Activated CD8-positive, alpha-beta T cell treated with anti-CD3 and anti-CD28 coated beads, Interleukin-2, amount 10 ng/mL, durations not matched to agents 7 days and 5 days (primary cell): ENCODE results near the gene AKAP13. TPM values are rescaled to one million over a fixed set of nuclear protein-coding genes. Genes with fewer than 3 reads are reported as not detected.

Source experiments
- ATAC-seq: fragments of 150-1000 bp; cut with Tn5 transposase; one replicate; pipeline ENCODE4 v1.10.0; 2021; ENCODE audit warnings: moderate library complexity
- CTCF ChIA-PET: fragments of 350-600 bp; sonication (Branson Sonifier 250); formaldehyde crosslinking; loops from one replicate; lab custom pipeline; 2021; ENCODE audit warnings: antibody characterized with exemption; lab: Charles Lee
- POLR2A ChIA-PET: fragments of 350-600 bp; sonication (Branson Sonifier 250); formaldehyde crosslinking; loops from one replicate; lab custom pipeline; 2021; ENCODE audit warnings: antibody characterized with exemption; lab: Charles Lee
- DNase-seq: peaks from one replicate; pipeline ENCODE4 v3.0.0-alpha.2; 2020
- H3K27ac Mint-ChIP-seq: one replicate; pipeline ENCODE4 v1.8.0; 2021; ENCODE audit warnings: mild to moderate bottlenecking, mixed read lengths
- H3K27me3 Mint-ChIP-seq: one replicate; pipeline ENCODE4 v1.8.0; 2021; ENCODE audit warnings: low read depth, mixed read lengths
- H3K36me3 Mint-ChIP-seq: one replicate; pipeline ENCODE4 v1.8.0; 2021; ENCODE audit warnings: low read depth, mixed read lengths
- H3K4me1 Mint-ChIP-seq: one replicate; pipeline ENCODE4 v1.8.0; 2021; ENCODE audit warnings: low read depth, mixed read lengths
- H3K4me3 Mint-ChIP-seq: one replicate; pipeline ENCODE4 v1.8.0; 2021; ENCODE audit warnings: mild to moderate bottlenecking, mixed read lengths
- H3K9me3 Mint-ChIP-seq: one replicate; pipeline ENCODE4 v1.8.0; 2022; ENCODE audit warnings: mixed read lengths; ENCODE audit not compliant: insufficient read depth
- total RNA-seq, 2 experiments: library from RNA; stranded (reverse); gene quantifications; one replicate each; pipeline ENCODE4 v1.2.3, GENCODE V29; 2021

The AKAP13 gene
- total RNA-seq, 2 experiments from 2014 or later, result 112 to 117 TPM

- Mint-ChIP-seq H3K27me3 (no peaks in the 10 kb centered on the region), H3K36me3 (no peaks in the 10 kb centered on the region), H3K4me1 (peaks cover 10% of the 10 kb centered on the region), H3K4me3 (no peak overlapping the region), H3K27ac (no peak overlapping the region), H3K9me3 (no peaks in the 10 kb centered on the region)
- ATAC-seq, result no peak
- ChIA-PET POLR2A (no interaction called here), CTCF (interaction anchor here (1.5 to 1.7 kb wide), 2 partner anchors 8 to 12 kb away, joined by 3 to 4 read pairs; no protein-coding TSS in a partner anchor)
- no peak for DNase-seq
Measured at GRCh38 chr15:85501574-85501973, 121.2 kb downstream of the AKAP13 start.

GRCh38 chr15:85503151-85503799, 122.9 kb downstream of the AKAP13 start:
- Mint-ChIP-seq H3K36me3 (no peaks in the 10 kb centered on the region), H3K4me1 (peaks cover 10% of the 10 kb centered on the region), H3K4me3 (no peak overlapping the region), H3K27me3 (no peaks in the 10 kb centered on the region), H3K9me3 (no peaks in the 10 kb centered on the region), H3K27ac (no peak overlapping the region)
- ChIA-PET POLR2A (no interaction called here), CTCF (interaction anchor here (1.0 to 3.4 kb wide), 7 partner anchors 9 to 172 kb away, joined by 3 to 32 read pairs (median 3); no protein-coding TSS in a partner anchor)
- DNase-seq (no peak), ATAC-seq (no peak)

GRCh38 chr15:85504749-85505676, 124.6 kb downstream of the AKAP13 start:
- peak; percentile 66 for DNase-seq
- no peak for ATAC-seq
- Mint-ChIP-seq H3K4me3 (no peak overlapping the region), H3K4me1 (peaks cover 10% of the 10 kb centered on the region), H3K27ac (peak overlapping the region; percentile 28), H3K9me3 (no peaks in the 10 kb centered on the region), H3K36me3 (no peaks in the 10 kb centered on the region), H3K27me3 (no peaks in the 10 kb centered on the region)
- ChIA-PET POLR2A (interaction anchor here (0.6 kb wide), 1 partner anchor 660 kb away, joined by 5 read pairs; no protein-coding TSS in a partner anchor), CTCF (interaction anchor here (0.6 to 3.4 kb wide), 28 partner anchors 11 to 215 kb away, joined by 3 to 32 read pairs (median 5); no protein-coding TSS in a partner anchor)

- ChIA-PET POLR2A (no interaction called here), CTCF (interaction anchor here (0.7 to 3.4 kb wide), 4 partner anchors 21 to 93 kb away, joined by 3 to 17 read pairs (median 4); no protein-coding TSS in a partner anchor)
- no peaks in the 10 kb centered on the region for H3K36me3 Mint-ChIP-seq
- H3K27ac Mint-ChIP-seq, result no peak overlapping the region
- DNase-seq (no peak), ATAC-seq (no peak)
- H3K27me3 Mint-ChIP-seq, result no peaks in the 10 kb centered on the region
- no peaks in the 10 kb centered on the region for H3K9me3 Mint-ChIP-seq
- H3K4me1 Mint-ChIP-seq, result peaks cover 6% of the 10 kb centered on the region
- no peak overlapping the region for H3K4me3 Mint-ChIP-seq
Measured at GRCh38 chr15:85507114-85507513, 126.7 kb downstream of the AKAP13 start.

GRCh38 chr15:85509973-85510372, 129.6 kb downstream of the AKAP13 start:
- POLR2A ChIA-PET, result no interaction called here
- CTCF ChIA-PET, result interaction anchor here (1.0 to 2.0 kb wide), 4 partner anchors 9 to 106 kb away, joined by 4 to 6 read pairs (median 4); no protein-coding TSS in a partner anchor
- Mint-ChIP-seq H3K27ac (no peak overlapping the region), H3K27me3 (no peaks in the 10 kb centered on the region), H3K4me1 (peaks cover 6% of the 10 kb centered on the region), H3K4me3 (no peak overlapping the region), H3K36me3 (no peaks in the 10 kb centered on the region), H3K9me3 (no peaks in the 10 kb centered on the region)
- ATAC-seq (no peak), DNase-seq (no peak)

GRCh38 chr15:85514413-85514812, 134.0 kb downstream of the AKAP13 start:
- Mint-ChIP-seq H3K9me3 (no peaks in the 10 kb centered on the region), H3K36me3 (peaks cover 2% of the 10 kb centered on the region), H3K4me1 (peaks cover 7% of the 10 kb centered on the region), H3K27ac (no peak overlapping the region), H3K27me3 (no peaks in the 10 kb centered on the region), H3K4me3 (no peak overlapping the region)
- DNase-seq (no peak), ATAC-seq (no peak)
- ChIA-PET CTCF (interaction anchor here (1.1 kb wide), 1 partner anchor 24 kb away, joined by 3 read pairs; no protein-coding TSS in a partner anchor), POLR2A (no interaction called here)

- Mint-ChIP-seq H3K27me3 (no peaks in the 10 kb centered on the region), H3K4me1 (peaks cover 7% of the 10 kb centered on the region), H3K9me3 (no peaks in the 10 kb centered on the region), H3K4me3 (no peak overlapping the region), H3K27ac (no peak overlapping the region), H3K36me3 (peaks cover 2% of the 10 kb centered on the region)
- ATAC-seq (no peak), DNase-seq (no peak)
- ChIA-PET POLR2A (no interaction called here), CTCF (interaction anchor here (1.1 kb wide), 1 partner anchor 25 kb away, joined by 3 read pairs; no protein-coding TSS in a partner anchor)
Measured at GRCh38 chr15:85515212-85515611, 134.8 kb downstream of the AKAP13 start.

- POLR2A ChIA-PET, result no interaction called here
- peaks cover 4% of the 10 kb centered on the region for H3K36me3 Mint-ChIP-seq
- ATAC-seq, result no peak
- peaks cover 7% of the 10 kb centered on the region for H3K4me1 Mint-ChIP-seq
- no peaks in the 10 kb centered on the region for H3K27me3 Mint-ChIP-seq
- H3K4me3 Mint-ChIP-seq, result no peak overlapping the region
- no peak for DNase-seq
- CTCF ChIA-PET, result no interaction called here
- no peaks in the 10 kb centered on the region for H3K9me3 Mint-ChIP-seq
- H3K27ac Mint-ChIP-seq, result no peak overlapping the region
Measured at GRCh38 chr15:85517086-85517485, 136.7 kb downstream of the AKAP13 start.

GRCh38 chr15:85518979-85519761, 138.8 kb downstream of the AKAP13 start:
- Mint-ChIP-seq H3K27ac (no peak overlapping the region), H3K36me3 (peaks cover 13% of the 10 kb centered on the region), H3K9me3 (no peaks in the 10 kb centered on the region), H3K4me3 (no peak overlapping the region), H3K27me3 (no peaks in the 10 kb centered on the region), H3K4me1 (peaks cover 11% of the 10 kb centered on the region)
- ChIA-PET CTCF (no interaction called here), POLR2A (no interaction called here)
- ATAC-seq (no peak), DNase-seq (no peak)

GRCh38 chr15:85520650-85521049, 140.2 kb downstream of the AKAP13 start:
- Mint-ChIP-seq H3K27ac (no peak overlapping the region), H3K36me3 (peaks cover 18% of the 10 kb centered on the region), H3K9me3 (no peaks in the 10 kb centered on the region), H3K4me1 (peaks cover 14% of the 10 kb centered on the region), H3K27me3 (no peaks in the 10 kb centered on the region), H3K4me3 (no peak overlapping the region)
- ATAC-seq, result no peak
- DNase-seq, result no peak
- POLR2A ChIA-PET, result interaction anchor here (0.6 kb wide), 1 partner anchor 21 kb away, joined by 3 read pairs; no protein-coding TSS in a partner anchor
- CTCF ChIA-PET, result interaction anchor here (1.1 to 2.5 kb wide), 2 partner anchors 13 to 15 kb away, joined by 3 to 5 read pairs; no protein-coding TSS in a partner anchor

- POLR2A ChIA-PET, result no interaction called here
- H3K4me1 Mint-ChIP-seq, result peaks cover 15% of the 10 kb centered on the region
- no peak for ATAC-seq
- CTCF ChIA-PET, result interaction anchor here (1.0 to 2.3 kb wide), 3 partner anchors 18 to 227 kb away, joined by 3 to 7 read pairs (median 3); no protein-coding TSS in a partner anchor
- peaks cover 17% of the 10 kb centered on the region for H3K36me3 Mint-ChIP-seq
- H3K27me3 Mint-ChIP-seq, result no peaks in the 10 kb centered on the region
- no peak overlapping the region for H3K4me3 Mint-ChIP-seq
- H3K9me3 Mint-ChIP-seq, result no peaks in the 10 kb centered on the region
- no peak for DNase-seq
- peak overlapping the region; percentile 33 for H3K27ac Mint-ChIP-seq
Measured at GRCh38 chr15:85523530-85523929, 143.1 kb downstream of the AKAP13 start.
